GM21825 (cell line): ENCODE results near the gene FCHO2.
"Not testable (repeated sequence)": the region's sequence is repeated elsewhere in the genome, so short reads cannot be mapped to it uniquely, and the experiment has no call there.

Source experiments
- ATAC-seq: cut with Tn5 transposase; IDR thresholded peaks from one replicate; pipeline ENCODE4 v1.9.1; 2021; ENCODE audit warnings: mild to moderate bottlenecking, moderate library complexity; ENCODE audit not compliant: unreplicated experiment

The FCHO2 gene

DNA sequence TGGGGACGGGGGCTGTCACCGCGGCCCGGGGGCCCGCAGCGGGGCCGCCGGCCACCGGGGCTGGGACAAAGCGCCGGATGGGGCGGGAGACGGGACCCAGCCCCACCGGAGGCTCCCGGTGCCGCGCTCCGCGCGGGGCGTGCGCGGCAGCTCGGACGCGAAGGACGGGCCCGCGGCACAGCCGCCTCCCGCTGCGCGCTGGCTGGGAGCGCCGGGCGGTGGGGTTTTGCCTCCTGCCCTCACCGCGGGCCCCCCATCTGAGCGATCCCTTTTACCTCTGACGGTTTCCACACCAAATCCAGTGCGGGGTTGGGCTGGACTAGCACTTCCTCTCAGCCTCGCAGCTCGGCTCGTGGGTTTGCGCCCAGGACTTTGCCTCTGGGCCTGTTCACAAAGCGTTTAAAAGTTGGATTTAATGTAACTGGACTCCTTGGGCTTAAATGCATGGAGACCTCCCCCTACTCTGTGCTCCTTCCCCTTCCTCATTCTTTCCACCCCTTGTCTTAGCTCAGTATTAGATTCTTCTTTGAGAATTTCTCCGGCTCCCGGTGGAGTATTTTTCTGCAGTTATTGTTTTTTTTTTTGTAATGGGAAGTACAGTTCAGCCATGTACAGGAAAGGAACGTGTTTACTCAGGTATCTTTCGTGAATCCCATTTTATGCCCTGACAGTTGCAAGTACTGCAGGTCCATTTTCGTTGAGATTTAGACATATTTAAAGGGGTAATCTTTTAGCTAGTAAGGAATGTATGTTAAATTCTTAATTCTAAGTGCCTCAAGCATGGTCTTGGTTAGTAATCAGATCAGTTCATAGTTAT is 691 bp downstream of the FCHO2 start:
- ATAC-seq: peak; percentile 44

DNA sequence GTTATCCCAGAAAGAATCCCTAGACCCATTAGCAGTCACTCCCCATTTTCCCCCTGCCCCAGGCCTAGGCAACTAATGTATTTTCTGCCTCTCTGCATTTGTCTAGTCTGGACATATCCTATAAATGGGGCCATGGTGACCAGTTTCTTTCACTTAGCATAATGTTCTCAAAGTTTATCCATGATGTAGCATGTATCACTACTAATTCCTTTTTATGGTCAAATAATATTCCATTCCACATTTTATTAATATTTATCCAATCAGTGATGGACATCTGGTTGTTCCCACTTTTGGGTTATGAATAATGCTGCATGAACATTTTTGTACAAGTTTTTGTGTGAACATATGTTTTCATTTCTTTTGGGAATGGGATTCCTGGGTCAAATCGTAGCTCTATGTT is 1.5 kb downstream of the FCHO2 start:
- ATAC-seq: no peak

DNA sequence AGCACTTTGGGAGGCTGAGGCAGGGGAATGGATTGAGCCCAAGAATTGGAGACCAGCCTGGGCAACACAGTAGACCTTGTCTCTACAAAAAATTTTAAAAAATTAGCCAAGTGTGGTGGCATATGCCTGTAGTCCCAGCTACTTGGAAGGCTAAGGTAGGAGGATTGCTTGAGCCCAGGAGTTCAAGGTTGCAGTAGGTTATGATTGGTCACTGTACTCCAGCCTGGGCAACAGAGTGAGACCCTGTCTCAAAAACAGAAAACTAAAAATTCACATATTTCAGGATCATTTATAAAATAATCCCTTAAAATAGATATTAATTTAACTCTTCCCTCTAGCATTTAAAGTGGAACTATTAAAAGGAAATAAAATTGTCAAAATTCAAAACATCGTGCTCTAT is 3.4 kb downstream of the FCHO2 start:
- ATAC-seq: no peak

DNA sequence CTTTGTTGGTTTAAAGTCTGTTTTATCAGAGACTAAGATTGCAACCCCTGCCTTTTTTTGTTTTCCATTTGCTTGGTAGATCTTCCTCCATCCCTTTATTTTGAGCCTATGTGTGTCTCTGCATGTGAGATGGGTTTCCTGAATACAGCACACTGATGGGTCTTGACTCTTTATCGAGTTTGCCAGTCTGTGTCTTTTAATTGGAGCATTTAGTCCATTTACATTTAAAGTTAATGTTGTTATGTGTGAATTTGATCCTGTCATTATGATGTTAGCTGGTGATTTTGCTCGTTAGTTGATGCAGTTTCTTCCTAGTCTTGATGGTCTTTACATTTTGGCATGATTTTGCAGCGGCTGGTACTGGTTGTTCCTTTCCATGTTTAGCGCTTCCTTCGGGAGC is 18.6 kb downstream of the FCHO2 start:
- not testable (repeated sequence) for ATAC-seq

DNA sequence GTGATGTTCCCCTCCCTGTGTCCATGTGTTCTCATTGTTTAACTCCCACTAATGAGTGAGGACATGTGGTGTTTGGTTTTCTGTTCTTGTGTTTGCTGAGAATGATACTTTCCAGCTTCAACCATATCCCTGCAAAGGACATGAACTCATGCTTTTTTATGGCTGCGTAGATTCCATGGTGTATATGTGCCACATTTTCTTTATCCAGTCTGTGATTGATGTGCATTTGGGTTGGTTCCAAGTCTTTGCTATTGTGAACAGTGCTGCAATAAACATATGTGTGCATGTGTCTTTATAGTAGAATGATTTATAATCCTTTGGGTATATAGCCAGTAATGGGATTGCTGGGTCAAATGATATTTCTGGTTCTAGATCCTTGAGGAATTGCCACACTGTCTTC is 21.0 kb downstream of the FCHO2 start:
- ATAC-seq: not testable (repeated sequence)

DNA sequence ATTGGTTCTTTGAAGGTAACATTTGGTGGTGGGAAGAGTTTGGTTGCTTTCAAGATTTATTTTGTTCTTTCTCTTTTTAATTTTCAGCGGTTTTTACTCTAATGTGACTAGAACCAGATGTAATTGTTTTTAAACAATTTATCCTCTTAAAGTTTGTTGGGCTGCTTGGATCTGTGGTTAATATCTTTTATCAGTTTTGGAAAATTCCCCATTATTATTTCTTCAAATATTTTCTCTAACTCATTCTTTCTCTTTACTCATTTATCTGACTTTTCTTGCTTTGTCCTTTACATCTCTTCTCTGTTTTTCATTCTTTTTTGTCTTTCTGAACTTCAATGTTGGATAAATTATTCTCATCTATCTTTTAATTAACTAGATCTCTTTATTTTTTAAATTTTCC is 29.9 kb downstream of the FCHO2 start:
- ATAC-seq: no peak

DNA sequence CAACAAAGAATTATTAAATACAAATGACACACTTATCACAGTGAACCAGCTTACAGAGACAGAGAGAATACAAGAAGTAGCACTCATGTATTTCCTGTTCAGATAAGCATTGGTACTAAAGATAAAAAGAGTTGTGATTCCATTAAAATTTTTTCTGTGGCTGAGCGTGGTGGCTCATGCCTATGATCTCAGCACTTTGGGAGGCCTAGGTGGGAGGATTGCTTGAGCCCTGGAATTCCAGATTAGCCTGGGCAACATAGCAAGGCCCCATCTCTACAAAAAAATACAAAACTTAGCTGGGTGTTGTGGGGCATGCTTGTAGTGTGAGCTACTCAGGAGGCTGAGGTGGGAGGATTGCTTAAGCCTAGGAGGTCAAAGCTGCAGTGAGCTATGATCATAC is 32.9 kb downstream of the FCHO2 start:
- ATAC-seq: no peak

DNA sequence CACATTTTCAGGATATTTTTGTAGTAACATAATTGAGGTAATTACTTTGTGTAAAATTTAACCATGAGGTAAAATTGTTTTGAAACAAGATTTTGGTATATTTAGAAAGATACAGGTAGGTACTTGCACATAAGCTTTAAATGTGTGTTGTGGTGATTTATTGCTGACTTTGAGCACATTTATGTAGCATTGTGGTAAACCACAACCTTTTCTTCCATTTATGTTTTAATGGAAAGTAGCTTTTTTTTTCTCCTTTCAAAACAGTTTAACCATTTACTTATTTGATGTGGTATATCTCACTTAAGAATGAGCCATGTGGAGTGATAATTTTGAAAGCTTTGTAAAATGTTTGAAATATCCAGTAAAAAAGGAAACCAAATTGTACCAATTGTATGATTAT is 35.6 kb downstream of the FCHO2 start:
- ATAC-seq: no peak

DNA sequence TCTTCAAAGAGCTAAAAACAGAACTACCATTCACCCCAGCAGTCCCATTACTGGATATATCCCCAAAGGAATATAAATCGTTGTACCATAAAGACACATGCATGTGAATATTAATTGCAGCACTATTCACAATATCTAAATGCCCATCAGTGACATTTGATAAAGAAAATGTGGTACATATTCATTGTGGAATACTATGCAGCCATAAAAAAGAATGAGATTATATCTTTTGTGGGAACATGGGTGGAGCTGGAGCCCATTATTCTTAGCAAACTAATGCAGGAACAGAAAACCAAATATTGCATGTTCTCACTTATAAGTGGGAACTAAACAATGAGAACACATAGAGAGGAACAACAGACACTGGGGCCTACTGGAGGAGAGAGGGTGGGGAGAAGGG is 38.7 kb downstream of the FCHO2 start:
- no peak for ATAC-seq

DNA sequence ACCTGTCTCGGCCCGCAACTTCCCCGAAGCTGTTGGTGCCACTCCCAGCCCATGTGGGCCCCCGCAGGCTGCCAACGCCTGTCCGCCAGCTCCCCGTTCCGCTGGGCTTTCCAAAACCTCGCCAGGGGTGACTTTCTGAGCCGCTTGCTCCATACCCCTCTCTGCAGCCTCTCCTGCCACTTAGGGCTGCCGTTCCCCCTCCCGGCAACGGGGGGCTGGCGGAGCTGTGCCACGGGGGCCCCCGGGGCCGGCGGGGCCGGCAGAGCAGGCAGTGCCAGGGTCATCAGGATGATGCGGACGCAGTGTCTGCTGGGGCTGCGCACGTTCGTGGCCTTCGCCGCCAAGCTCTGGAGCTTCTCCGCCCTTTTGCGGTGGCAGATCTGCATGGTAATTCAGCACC is 40.8 kb downstream of the FCHO2 start:
- no peak for ATAC-seq

DNA sequence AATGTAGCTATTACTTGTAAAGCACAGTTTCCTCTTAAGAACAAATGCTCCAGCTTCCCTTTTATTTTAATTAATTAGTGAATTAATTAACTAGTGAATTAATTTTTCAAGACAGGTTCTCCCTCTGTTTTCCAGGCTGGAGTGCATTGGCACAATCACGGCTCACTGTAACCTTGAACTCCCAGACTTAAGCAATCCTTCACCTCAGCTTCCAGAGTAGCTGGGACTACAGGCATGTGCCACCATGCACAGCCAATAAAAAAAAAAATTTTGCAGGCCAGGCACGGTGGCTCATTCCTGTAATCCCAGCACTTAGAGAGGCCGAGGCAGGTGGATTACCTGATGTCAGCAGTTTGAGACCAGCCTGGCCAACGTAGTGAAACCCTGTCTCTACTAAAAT is 44.1 kb downstream of the FCHO2 start:
- no peak for ATAC-seq

DNA sequence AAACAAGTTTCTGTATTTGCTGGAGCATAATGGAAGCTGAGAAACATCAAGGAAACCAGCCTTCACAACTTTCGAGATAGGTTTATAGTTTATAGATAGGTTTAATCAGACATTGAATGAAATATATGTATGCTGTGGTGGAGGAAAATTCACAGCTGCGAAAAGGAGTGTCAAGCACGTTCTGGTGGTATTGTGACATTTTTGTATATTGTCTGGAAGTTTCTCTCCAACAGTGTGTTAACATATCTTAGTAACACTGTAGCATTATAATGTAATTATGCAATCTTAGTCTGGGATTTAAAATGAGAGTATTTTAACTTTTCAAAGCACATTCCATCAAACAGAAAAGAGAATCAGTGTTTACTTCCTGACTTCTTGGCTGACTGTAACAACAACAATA is 50.0 kb downstream of the FCHO2 start:
- ATAC-seq: no peak

DNA sequence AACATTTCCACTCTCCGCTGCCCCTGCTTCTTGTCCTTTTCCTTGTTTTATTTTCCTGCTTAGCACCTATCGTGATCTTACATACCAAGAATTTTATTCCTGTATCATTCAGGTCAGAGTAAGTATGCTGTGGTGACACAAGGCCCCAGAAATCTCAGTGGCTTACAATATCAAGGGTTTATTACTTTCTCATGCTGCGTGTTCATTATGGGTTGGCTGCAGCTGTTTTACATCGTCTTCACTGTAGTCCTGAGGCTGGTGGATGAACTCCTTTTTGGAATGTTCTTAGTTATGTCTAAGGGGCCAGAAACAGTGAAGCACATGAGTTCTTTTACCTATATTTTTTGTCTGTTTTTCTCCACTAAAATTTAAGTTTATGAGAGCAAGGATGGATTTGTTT is 51.2 kb downstream of the FCHO2 start:
- ATAC-seq: no peak

DNA sequence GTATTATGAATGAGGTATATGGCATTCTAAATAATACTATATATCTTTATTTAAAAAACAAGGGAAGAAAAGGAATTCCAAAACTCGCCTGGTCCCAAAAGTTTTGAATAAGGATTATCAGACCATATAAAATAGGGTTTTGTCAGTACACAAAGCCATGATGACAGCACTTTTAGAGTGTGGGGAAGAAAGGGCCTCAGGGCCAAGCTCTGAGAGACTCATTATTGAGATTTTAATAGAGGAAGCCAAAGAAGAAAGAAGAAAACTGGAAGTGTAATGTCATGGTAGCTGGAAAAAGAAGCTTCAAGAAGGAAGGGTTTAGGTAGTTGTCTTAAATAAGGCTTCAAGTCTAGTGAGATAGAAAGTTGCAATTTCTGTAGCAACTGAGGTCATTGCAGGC is 53.0 kb downstream of the FCHO2 start:
- no peak for ATAC-seq

DNA sequence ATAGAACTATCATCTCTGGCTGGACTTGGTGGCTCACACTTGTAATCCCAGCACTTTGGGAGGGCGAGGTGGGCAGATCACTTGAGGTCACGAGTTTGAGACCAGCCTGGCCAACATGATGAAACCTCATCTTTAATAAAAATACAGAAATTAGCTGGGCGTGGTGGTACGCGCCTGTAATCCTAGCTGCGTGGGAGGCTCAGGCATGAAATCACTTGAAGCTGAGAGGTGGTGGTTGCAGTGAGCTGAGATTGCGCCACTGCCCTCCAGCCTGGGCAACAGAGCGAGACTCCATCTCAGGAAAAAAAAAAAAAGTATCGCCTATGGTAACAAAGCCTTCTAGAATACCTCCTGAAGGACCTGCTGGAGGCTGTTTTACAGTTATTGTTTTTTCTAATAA is 55.8 kb downstream of the FCHO2 start:
- ATAC-seq: not testable (repeated sequence)

DNA sequence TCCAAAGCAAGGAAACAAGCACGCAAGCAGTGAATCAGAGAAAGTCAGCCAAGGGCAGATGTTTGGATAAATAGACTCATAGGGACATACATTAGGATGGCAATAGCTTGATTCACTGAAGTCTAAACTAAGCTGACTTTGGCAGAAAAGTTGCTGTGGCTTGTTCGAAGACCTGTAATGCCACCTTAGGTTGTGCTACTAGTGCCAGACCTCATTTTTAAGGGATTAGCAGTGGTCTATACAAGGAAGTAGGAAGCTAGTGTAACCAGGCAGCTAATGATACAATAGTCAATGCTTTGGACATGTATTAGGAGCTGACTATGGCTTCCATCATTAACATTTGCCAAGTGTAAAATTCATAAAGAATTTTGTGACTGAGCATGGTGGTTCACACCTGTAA is 63.1 kb downstream of the FCHO2 start:
- no peak for ATAC-seq

DNA sequence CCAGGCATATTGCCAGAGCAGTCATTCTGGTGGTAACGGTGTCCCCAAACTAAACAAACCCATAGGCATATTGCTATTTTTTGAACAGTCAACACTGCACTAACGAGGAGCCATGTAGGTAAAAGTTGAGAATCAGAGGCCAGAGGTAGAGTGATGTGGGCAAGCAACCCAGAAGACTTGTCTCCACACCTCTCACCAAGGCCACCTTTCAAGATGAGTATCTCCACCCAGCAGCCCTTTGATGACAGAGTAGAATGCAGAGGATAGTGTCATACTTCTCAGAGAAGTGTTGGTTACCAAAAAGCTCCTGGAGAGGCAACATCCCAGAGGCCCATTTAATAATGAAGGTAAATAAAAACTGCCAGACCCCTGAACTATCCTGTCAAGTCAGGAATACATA is 63.9 kb downstream of the FCHO2 start:
- ATAC-seq: no peak

DNA sequence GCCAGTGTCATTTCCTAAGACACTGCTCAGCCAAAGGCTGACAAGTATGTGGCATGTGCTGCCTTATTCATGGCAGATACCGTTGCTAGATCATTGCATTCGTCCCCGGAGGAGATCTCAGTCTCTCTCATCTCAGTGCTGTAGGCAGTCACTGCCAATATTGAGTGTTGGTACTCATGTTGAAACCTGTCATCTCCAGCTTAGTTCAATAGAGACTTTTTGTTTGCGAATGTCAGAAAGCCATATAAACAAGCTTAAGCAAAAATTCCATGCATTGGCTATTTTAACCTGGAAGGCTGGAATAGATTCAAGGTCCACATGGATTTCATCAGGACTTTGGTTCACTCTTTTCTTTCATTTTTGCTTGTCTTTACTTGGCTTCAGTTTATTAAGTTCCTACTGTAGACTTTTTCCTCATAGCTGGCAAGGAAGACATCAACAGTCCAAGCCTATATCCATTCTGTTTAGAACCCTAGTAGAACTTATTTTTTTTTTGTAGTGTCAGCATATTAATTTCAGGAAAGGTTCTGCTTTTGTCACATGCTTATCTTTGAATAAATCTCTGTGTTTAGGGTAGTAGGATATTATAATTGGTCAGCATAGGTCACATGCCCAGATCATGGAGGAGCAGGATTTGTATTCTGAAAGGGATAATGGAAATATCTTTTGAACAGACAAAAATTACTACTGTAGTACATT is 66.8 kb downstream of the FCHO2 start:
- no peak for ATAC-seq

DNA sequence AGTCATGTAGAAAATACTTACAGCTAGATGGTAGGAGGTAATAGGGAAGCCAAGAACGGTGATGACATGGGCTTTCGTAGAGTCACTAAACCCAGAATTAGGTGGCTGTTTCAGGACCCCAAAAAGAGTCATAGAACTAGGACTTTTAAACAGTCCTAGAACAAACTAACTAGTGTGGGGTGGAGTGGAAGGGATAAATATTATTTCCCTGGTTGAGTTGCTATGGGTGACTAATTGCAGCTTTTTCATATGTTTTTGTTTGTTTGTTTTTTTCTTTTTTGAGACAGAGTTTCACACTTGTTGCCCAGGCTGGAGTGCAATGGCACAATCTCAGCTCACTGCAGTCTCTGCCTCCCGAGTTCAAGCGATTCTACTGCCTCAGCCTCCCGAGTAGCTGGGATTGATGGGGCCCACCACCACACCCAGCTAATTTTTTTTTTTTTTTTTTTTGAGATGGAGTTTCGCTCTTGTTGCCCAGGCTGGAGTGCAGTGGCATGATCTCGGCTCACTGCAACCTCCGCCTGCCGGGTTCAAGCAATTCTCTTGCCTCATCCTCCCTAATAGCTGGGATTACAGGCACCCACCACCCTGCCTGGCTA is 69.2 kb downstream of the FCHO2 start:
- ATAC-seq: not testable (repeated sequence)

DNA sequence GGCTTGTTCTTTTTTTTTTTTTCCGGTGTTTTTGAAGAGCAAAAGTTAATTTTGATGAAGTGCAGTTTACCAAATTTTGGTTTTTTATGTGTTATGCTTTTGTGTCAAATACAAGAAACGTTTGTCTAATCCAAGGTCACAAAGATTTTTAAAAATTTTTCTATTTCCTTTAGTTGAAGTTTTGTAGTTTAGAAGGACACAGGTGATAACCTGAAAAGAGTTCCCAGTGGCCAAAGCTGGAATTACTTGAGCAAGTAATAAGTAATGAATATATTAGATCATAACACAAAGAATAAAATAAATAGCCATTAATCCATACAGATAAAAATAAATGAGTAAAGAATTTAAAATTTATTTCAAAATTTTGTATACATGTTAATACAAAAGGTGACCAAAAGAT is 71.5 kb downstream of the FCHO2 start:
- no peak for ATAC-seq

DNA sequence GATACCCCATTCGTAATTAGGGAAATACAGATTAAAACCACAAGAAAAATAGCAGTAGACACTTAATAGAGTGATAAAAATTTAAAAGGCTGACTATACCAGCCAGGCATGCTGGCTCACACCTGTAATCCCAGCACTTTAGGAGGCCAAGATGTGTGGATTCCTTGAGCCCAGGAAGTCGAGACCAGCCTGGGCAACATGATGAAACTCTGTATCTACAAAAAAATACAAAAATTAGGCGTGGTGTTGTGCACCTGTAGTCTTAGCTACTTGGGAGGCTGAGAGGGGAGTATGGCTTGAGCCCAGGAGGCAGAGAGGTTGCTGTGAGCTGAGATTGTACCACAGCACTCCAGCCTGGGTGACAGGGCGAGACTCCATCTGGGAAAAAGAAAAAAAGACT is 72.0 kb downstream of the FCHO2 start:
- no peak for ATAC-seq

DNA sequence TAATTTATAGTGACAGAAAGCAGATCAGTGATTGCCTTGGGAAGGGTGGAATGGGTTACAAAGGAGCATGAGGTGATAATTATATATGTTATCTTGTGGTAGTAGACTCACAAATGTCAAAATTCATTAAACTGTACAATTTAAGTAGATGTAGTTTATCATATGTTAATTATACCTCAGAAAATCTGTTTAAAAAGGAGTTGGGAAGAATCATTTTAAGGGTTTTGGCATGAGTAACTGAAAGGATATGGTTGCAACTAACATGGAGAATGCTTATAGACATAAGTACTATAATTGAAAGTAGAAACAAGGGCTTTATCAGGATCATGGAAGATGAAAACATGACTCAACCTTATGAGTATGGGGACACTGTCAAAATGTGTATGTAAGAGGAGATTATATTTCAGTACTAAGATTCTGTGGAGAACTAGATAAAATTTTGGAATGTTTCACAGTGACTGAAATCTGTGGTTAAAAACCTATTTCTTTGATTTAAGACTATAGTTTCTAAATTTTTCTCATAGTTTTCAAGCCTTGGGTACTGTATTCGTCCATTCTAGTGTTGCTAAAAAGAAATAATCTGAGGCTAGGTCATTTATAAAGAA is 73.3 kb downstream of the FCHO2 start:
- ATAC-seq: no peak
